NCI-H1417 (cell line): Measurements from ENCODE around the gene BRCA1.
A peak's percentile ranks its signal among the peaks of the same experiment; 100 is the strongest.
"Not testable (repeated sequence)": the region's sequence is repeated elsewhere in the genome, so short reads cannot be mapped to it uniquely, and the experiment has no call there.

Experiments
- DNase-seq, 3 experiments: peaks; one replicate each; lab custom pipeline; 2025; lab: John Stamatoyannopoulos, UW

The BRCA1 gene

DNA sequence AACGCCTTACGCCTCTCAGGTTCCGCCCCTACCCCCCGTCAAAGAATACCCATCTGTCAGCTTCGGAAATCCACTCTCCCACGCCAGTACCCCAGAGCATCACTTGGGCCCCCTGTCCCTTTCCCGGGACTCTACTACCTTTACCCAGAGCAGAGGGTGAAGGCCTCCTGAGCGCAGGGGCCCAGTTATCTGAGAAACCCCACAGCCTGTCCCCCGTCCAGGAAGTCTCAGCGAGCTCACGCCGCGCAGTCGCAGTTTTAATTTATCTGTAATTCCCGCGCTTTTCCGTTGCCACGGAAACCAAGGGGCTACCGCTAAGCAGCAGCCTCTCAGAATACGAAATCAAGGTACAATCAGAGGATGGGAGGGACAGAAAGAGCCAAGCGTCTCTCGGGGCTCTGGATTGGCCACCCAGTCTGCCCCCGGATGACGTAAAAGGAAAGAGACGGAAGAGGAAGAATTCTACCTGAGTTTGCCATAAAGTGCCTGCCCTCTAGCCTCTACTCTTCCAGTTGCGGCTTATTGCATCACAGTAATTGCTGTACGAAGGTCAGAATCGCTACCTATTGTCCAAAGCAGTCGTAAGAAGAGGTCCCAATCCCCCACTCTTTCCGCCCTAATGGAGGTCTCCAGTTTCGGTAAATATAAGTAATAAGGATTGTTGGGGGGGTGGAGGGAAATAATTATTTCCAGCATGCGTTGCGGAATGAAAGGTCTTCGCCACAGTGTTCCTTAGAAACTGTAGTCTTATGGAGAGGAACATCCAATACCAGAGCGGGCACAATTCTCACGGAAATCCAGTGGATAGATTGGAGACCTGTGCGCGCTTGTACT is at the start of gene BRCA1:
Gene BRCA1 (minus strand): TSS at position 232 of the 834 bp plus-strand sequence. CDS start 1,268 bp downstream, outside the sequence.
- DNase-seq, result peak; percentile 96 to 100 (median 99)

DNA sequence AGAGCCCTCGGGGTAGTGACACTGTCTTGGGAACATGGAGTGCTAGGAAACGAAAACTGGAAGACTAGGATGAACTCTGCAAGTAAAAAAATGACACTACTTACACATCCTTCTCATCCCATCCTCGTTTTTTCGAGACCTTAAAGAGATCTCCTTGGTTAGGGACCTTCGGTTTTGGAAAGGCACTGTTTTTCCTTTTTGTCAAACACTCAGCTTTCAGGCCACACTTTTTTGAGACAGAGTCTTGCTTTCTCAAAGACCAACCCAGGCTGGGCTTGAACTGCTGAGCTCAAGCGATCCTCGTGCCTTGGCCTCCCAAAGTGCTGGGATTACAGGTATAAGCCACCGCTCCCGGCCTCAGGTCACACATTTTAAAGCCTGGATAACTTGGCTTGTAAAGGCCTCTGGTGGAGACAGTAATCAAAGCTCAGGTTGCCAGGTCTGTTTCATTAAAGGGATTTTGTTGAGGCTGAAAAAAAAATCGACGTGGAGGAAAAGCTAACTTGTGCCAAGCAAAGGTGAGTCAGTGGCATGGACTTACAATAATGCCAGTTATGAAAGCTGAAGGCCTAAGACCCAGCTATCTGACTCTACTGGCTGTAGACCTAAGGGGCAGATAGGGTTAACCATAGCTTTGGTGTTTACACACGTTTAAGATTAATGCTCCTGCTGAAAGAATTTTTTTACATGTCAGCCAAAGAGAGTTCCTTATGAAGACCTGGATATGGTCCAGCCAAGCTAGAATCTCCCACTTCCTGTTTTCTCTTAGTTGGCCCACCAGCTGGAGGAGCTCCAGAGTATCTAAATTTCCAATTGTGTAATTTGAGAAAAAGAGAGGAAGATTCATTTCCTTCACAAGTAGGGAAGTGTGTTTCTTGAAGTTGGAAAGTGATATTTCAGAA is 46.7 kb upstream of the BRCA1 start:
- peak in 2 of 3 experiments; percentile 17 to 56 for DNase-seq

DNA sequence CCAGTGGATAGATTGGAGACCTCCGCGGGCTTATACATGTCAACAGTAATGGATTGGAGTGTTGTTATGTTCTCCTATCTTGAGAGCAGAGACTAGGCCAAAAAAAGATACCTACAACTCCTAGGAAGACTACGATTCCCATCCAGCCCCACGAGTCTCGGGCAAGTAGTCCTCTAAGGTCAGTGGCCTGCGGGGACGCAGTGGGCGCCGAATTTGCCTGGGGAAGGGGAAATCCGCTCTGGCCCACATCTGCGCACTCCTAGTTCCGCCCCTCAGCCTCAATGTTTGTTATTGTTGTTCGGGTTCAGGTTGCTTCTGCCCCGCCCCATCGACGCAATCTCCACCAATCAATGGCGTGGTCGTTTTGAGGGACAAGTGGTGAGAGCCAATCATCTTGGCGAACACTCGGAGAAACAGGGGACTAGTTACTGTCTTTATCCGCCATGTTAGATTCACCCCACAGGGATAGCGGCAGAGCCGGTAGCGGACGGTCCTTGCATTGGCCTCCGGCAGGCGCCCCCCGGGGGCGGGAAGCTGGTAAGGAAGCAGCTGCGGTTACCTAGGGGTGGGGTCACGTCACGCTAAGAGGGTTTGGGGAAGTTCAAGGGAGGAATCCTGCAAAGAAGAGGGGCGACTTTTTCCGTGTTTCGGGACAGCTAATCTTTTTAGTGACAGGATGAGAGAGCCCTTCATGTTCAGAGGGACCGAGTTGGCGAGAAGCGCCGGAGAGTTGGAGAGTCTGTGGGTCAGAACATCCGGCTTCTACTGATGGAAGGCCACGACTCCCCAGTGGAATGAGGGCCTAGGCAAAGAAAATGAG is 45.8 kb upstream of the BRCA1 start, which contains the start of gene NBR1:
Gene NBR1 (plus strand): TSS at position 449 of the 820 bp plus-strand sequence. CDS start 4,586 bp downstream, outside the sequence.
- DNase-seq, result peak; percentile 97 to 99 (median 98)

DNA sequence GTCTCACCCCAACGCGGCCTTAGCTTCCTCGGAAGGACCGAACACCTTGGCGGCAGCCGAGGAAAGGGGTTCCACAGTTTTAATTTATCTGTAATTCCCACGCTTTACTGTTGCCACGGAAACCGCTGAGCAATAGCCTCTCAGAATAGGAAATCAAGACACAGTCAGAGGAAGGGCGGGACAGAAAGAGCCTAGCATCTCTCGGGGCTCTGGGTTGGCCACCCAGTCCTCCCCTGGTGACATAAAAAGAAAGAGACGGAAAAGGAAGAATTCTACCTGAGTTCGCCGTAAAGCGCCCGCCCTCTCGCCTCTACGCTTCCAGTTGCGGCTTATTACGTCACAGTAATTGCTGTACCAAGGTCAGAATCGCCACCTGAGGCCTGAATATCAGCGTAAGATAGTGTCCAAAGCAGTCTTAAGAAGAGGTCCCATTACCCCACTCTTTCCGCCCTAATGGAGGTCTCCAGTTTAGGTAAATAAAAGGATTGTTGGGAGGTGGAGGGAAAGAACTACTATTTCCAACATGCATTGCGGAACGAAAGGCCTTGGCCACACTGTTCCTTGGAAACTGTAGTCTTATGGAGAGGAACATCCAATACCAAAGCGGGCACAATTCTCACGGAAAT is 45.1 kb upstream of the BRCA1 start:
- DNase-seq, result peak; percentile 93 to 98 (median 93)

DNA sequence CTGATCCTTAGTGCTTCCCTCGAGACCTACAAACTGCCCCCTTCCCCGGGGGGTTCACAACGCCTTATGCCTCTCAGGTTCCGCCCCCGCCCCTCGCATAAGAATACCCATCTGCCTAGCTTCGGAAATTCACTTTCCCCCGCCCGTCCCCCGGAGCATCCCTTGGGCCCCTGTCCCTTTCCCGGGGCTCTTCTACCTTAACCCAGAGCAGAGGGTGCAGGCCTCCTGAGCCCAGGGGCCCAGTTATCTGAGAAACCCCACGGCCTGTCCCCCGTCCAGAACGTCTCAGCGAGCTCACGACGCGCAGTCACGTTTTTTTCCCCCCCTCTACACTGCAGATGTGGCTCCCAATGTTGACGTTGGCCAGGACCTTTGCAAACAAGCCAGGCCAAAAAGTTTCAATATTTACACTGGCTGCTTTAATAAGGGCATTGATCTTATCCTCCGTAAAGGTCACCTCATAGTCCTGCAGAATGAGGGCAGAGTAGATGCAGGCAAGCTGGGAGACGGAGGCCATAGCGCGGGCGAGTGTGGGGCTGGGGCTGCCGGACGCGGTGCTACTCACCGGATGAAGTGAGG is 44.5 kb upstream of the BRCA1 start:
- peak in 2 of 3 experiments; percentile 65 to 71 for DNase-seq

DNA sequence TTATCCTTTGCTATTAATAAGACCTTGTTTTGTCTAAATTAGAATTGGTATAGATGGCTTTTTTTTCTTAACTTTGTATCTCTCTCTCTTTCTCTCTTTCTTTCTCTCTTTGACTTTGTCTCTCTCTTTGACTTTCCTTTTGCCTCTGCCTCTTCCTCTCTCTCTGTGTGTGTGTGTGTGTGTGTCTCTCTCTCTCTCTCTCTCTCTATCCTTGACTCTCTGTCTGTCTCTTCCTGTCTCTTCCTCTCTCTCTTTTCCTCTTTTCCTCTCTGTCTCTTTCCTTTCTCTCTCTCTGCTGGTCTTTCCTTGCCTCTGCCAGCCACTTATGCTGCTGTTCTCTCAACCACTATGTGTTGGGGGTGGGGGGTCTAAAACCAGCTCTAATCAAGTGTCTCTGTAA is 40.8 kb upstream of the BRCA1 start:
- not testable (repeated sequence) for DNase-seq

DNA sequence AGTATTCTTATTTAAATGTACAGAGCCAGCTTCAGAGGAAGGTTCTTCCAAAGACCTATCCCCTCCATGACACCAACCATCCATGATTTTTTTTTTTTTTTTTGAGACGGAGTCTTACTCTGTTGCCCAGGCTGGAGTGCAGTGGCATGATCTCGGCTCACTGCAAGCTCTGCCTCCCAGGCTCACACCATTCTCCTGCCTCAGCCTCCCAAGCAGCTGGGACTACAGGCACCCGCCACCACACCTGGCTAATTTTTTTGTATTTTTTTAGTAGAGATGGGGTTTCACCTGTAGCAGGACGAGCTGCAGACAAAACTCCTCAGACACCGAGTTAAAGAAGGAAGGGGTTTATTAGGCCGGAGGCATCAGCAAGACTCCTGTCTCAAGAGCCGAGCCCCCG is 34.8 kb upstream of the BRCA1 start:
- DNase-seq, result not testable (repeated sequence)

DNA sequence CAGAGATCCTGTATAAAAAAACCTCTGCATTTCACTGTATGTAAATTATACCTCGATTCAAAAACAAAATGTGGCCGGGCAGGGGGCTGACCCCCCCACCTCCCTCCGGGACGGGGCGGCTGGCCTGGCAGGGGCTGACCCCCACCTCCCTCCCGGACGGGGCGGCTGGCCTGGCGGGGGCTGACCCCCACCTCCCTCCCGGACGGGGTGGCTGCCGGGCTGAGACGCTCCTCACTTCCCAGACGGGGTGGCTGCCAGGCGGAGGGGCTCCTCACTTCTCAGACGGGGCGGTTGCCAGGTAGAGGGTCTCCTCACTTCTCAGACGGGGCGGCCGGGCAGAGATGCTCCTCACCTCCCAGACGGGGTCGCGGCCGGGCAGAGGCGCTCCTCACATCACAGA is 34.1 kb upstream of the BRCA1 start:
- not testable (repeated sequence) for DNase-seq

DNA sequence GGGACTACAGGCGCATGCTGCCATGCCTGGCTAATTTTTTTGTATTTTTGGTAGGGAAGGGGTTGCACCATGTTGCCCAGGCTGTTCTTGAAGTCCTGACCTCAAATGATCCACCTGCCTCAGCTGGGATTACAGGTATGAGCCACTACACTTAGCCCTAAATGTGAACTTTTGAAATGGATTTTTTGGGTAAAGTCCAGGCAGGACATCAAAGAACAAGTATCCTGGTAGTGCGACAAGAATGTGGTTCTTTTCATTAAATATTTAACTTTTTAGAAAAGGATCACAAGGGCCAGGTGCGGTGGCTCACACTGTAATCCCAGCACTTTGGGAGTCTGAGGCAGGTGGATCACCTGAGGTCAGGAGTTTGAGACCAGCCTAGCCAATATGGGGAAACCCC is 30.5 kb upstream of the BRCA1 start:
- DNase-seq, result no peak

DNA sequence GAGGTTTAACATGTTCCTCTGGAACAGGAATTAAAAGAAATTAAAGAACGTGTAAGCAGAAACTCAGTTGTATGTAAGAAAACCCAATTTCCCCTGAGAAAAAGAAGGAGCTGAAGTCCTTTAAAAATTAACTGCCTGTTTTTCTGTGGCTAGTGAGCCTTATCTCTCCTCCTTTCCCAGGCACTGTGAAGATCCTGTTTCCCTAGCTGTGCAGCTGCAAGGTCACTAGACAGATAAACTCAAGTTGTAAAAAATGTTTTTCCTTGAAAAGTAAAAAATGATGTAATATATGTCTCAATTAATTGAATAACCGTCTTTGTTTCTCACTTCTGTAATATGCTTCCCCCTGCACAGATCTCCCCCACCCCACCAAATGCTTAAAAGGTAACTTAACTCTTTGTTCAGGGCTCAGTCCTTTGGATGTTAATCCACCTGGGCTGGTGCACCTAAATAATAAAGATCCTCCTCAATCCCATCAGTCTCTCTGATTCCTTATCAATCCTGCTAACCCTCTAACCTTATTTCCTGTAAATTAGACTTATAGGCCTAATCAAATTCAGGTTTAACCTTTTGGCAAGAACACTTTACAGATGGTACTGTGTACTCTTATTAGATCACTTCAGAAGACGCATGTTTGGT is 28.2 kb upstream of the BRCA1 start:
- not testable (repeated sequence) for DNase-seq

DNA sequence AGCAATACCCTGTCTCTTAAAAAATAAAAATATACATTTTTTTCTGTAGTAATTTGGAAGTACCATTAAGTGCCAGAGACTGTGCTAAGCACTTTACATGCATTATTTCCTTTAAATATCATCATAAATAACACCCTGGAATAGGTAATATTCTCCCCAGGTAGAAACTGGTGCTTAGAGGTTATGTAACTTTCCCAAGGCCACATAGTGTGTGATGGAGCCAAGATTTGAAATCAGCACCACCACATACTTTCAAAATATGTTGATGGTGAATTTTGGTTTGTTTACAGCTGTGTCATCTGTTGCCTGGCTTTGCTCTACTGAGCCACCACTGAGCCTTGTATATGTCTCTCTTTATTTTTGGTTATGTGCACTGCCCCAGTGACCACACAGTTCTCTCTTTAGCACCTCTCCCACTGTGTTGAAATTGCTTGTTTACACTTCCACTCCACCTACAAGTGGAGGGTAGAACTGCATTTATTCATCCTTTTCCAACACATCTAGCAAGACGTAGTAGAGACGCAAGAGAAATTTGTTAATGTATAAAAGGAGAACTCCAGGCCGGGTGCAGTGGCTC is 26.8 kb upstream of the BRCA1 start:
- no peak for DNase-seq

DNA sequence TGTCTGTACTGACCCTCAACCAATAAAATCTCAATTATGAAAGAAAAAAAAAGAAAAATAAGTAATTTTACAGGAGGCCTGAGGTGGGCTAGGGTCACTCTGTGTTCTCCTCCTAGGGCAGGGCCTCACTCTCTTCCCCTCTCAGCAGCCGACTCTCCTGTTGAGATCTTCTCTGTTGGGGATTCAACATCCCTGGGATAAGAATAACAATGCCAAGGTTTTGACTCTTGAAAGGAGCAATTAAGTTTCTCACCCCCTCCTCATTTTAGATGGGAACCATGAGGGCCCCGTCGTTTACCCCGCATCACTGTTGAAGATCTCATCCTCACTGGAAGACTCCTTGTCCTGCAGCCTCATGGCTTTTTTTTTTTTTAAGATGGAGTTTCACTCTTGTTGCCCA is 21.5 kb upstream of the BRCA1 start:
- DNase-seq, result no peak

DNA sequence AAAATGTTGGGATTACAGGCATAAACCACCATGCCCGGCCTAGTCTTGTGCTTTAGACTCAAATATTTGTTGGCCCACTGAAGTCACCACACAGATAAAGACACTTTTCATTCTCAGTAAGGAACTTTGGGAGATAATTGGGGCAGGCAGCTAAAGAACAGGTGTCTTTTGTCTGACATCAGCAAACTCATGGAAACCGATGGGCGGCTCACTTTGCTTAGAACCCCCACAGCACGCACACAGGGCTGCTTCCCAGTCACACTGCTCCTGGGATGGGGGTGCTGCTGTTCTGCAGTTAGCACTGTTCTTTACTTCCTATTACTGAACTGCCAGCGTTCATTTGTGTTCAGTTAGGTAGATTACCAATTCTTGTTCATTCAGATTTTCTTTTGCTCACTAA is 18.0 kb upstream of the BRCA1 start:
- DNase-seq, result no peak

DNA sequence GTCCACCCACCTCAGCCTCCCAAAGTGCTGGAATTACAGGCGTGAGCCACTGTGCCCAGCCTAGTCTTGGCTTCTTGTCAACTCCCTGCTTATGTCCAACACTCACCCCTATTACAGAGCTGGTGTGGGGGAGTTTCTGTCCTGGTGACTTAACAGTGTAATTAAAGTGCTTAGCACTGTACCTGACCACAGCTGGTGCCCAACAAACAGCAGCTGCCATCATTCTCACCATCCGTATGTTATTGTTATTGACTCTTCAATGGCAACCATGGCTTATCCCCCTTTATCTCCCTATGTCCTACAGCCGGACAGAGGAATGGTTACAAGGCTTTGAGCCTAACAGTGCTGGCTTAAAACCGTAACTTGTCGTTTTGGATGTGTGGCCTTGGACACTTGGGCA is 17.0 kb upstream of the BRCA1 start:
- no peak for DNase-seq

DNA sequence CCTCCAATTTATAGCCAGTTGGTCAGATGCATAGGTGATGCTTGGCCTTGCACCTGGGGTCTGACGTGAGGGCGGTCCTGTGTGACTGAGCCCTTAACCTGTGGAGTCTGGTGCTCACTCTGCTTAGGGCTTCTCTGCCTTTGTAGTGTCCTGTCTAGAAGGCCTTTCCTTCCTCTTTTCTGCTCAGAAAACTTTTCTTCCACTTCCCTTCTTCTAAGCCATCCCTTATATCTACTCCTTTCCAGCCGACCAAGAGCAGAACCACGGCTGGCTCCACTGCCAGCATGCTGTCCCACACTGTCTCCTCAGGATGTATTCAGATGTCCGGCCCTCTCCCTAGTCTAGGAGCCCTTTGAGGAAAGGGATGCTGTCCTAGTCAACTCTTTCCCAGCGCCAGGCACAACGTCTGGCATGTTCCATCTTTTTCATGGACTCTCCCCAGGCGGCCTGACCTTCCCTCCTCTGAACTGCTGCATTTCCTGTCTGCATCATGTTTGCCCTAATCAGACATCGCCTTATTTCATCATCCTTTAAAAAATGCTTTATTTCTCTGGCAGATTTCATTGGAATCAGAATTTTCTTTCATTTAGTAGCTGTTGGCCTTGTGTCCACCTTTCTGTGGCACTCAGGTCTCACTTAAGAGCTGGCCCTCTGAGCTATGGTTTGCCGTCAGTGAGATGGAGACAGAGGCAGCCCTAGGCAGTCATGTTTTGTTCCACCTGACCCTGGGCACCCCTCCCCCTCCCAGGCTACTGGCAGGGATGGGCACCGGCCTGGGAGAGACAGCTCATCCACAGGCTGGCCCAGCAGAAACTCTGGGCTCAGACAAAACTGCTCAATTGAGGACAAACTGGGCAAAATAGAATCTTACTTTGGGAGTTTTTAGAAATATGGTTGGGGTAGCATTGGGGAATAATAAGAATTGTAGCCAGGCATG is 15.5 kb upstream of the BRCA1 start:
- DNase-seq, result no peak

DNA sequence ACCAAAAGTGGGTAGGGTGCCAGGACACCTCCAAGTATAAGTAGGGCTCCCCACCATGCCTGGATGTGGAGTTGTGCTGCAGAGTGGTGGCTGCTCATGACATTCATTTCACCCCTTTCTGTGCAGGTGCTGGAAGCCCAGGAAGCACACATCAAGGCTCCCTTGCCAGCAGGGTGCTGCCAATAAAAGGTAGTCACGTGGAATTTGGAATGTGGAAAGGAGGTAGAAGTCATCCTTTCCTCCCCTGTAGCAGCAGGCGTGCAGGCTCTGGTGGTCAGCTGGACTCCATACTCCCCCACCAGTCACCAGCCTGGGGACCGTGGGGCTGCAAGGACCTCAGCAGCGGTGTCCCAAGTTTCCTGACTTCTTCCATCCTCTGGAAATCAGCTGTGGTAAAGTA is 13.4 kb upstream of the BRCA1 start:
- DNase-seq, result not testable (repeated sequence)

DNA sequence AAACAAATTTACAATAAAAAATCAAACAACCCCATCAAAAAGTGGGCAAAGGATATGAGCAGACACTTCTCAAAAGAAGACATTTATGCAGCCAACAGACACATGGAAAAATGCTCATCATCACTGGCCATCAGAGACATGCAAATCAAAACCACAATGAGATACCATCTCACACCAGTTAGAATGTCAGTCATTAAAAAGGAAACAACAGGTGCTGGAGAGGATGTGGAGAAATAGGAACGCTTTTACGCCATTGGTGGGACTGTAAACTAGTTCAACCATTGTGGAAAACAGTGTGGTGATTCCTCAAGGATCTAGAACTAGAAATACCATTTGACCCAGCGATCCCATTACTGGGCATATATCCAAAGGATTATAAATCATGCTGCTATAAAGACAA is 11.4 kb upstream of the BRCA1 start:
- not testable (repeated sequence) for DNase-seq

DNA sequence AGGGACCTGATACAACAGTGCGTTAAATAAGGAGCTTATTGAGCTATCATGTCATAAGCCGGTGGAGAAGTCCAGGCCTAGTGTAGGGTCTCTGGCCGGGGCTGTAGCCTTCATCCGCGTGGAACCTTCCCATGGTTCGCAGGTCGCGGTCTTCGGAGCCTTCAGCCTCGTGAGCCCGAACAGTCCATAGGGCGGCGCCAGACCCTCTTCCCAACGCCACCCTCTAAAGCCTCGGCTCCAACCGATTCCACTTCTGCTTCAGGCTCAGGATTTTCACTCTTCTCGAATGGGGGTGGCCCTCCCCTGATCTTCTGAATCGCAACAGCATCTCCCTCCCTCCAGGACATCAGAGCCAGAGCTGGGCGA is 10.3 kb upstream of the BRCA1 start:
- DNase-seq, result no peak
